ENCODE results near the gene E2F1.

The E2F1 gene

DNA sequence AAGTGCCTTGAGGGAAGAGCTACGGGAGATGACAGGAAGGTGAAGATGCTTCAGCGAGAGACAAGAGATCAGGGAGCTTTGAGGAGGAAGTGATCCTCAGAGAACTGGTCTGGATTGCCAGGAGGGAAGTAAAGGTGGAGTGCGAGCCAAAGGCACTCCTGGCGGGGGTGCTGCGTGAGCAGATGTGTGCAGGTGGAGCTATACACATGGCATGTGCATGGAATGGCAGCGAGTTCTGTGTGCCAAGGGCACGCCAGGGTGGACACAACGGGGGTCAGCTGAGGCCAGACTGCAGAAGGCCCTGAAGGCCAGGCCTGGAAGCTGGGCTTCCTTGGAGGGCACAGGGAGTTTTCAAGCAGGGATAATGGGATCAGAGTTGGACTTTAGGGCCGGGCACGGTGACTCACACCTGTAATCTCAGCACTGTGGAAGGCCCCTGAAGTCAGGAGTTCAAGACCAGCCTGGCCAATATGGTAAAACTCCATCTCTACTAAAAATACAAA lies 27.7 kb upstream of the E2F1 start:
- no peak for DNase-seq (ENCODE audit: low read depth in 1 of 2, low spot score in 1 of 2)
- no peak overlapping the region for H3K4me3 ChIP-seq (replicated peaks; ENCODE audit: insufficient read depth, low read length)
- no peak overlapping the region for H3K27ac ChIP-seq (replicated peaks)
- H3K27me3 ChIP-seq (ENCODE audit: insufficient read depth, poor library complexity, severe bottlenecking): no peaks in the 10 kb centered on the region
- TF ChIP-seq, protein P1, sequence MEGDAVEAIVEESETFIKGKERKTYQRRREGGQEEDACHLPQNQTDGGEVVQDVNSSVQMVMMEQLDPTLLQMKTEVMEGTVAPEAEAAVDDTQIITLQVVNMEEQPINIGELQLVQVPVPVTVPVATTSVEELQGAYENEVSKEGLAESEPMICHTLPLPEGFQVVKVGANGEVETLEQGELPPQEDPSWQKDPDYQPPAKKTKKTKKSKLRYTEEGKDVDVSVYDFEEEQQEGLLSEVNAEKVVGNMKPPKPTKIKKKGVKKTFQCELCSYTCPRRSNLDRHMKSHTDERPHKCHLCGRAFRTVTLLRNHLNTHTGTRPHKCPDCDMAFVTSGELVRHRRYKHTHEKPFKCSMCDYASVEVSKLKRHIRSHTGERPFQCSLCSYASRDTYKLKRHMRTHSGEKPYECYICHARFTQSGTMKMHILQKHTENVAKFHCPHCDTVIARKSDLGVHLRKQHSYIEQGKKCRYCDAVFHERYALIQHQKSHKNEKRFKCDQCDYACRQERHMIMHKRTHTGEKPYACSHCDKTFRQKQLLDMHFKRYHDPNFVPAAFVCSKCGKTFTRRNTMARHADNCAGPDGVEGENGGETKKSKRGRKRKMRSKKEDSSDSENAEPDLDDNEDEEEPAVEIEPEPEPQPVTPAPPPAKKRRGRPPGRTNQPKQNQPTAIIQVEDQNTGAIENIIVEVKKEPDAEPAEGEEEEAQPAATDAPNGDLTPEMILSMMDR (IDR thresholded peaks at IDR 0.05; ENCODE audit: insufficient read depth, low read length): no peak
- TF ChIP-seq POLR2AphosphoS5 (IDR thresholded peaks at IDR 0.05; ENCODE audit: low read depth) (no peak), SPI1 (IDR thresholded peaks at IDR 0.05; ENCODE audit: borderline replicate concordance, low read depth) (no peak)
- TF ChIP-seq, protein P2, sequence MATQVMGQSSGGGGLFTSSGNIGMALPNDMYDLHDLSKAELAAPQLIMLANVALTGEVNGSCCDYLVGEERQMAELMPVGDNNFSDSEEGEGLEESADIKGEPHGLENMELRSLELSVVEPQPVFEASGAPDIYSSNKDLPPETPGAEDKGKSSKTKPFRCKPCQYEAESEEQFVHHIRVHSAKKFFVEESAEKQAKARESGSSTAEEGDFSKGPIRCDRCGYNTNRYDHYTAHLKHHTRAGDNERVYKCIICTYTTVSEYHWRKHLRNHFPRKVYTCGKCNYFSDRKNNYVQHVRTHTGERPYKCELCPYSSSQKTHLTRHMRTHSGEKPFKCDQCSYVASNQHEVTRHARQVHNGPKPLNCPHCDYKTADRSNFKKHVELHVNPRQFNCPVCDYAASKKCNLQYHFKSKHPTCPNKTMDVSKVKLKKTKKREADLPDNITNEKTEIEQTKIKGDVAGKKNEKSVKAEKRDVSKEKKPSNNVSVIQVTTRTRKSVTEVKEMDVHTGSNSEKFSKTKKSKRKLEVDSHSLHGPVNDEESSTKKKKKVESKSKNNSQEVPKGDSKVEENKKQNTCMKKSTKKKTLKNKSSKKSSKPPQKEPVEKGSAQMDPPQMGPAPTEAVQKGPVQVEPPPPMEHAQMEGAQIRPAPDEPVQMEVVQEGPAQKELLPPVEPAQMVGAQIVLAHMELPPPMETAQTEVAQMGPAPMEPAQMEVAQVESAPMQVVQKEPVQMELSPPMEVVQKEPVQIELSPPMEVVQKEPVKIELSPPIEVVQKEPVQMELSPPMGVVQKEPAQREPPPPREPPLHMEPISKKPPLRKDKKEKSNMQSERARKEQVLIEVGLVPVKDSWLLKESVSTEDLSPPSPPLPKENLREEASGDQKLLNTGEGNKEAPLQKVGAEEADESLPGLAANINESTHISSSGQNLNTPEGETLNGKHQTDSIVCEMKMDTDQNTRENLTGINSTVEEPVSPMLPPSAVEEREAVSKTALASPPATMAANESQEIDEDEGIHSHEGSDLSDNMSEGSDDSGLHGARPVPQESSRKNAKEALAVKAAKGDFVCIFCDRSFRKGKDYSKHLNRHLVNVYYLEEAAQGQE (IDR thresholded peaks at IDR 0.05; ENCODE audit: insufficient replicate concordance, low read depth): no peak

DNA sequence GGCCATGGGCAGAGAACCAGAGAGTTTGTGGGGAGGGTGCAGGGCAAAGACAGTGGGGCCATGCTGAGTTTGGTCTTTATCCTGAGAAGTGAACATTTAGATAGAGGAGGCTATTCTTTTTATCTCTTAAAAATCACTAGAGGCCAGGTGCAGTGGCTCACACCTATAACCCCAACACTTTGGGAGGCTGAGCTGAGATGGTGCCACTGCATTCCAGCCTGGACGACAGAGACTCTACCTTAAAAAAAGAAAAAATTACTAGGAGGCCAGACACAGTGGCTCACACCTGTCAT lies 25.2 kb upstream of the E2F1 start:
- no peaks in the 10 kb centered on the region for H3K27me3 ChIP-seq (ENCODE audit: insufficient read depth, poor library complexity, severe bottlenecking)
- no peak overlapping the region for H3K4me3 ChIP-seq (replicated peaks; ENCODE audit: insufficient read depth, low read length)
- TF ChIP-seq POLR2AphosphoS5 (IDR thresholded peaks at IDR 0.05; ENCODE audit: low read depth) (no peak), GABPA (IDR thresholded peaks at IDR 0.05; ENCODE audit: low read depth) (no peak), SPI1 (IDR thresholded peaks at IDR 0.05; ENCODE audit: borderline replicate concordance, low read depth) (no peak)
- TF ChIP-seq, protein P1 (IDR thresholded peaks at IDR 0.05; ENCODE audit: insufficient read depth, low read length): no peak
- TF ChIP-seq, protein P2 (IDR thresholded peaks at IDR 0.05; ENCODE audit: insufficient replicate concordance, low read depth): no peak
- DNase-seq (ENCODE audit: low read depth in 1 of 2, low spot score in 1 of 2): no peak
- H3K27ac ChIP-seq (replicated peaks): no peak overlapping the region

DNA sequence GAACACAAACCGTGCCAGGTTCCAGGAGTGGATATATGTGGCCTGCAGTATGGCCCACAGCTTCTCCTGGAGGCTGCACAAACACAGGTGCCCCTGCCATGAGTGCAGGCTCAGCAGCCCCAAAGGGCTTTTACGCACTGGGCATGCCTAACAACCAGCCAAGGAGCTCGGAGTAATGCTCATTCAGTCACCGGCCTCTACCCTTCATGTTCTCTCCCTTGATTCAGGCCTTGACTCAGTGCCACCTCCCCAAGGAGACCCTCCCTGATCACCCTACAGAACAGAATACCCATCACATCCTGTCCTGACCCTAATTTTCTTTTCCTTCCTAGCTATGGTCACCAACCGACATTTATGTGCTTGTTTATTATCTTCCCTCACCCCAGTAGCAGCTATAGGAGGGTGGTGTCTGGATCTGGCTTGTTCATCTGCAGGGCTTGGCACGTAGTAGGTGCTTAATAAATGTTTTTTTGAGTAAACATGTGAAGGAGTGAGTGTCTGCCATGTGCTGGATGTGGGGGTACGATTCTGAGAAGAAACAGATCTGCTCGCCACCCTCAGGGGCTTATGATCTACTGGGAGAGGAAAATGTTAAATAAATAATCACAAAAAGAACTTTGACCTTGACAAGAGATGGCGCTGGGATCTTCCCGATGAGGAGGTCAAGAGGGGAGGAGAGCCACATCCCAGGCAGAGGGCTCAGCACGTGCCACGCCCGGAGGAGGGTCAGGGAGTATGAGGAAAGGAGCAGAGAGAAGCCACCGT lies 24.7 kb upstream of the E2F1 start:
- no peak for DNase-seq (ENCODE audit: low read depth in 1 of 2, low spot score in 1 of 2)
- no peak overlapping the region for H3K27ac ChIP-seq (replicated peaks)
- no peaks in the 10 kb centered on the region for H3K27me3 ChIP-seq (ENCODE audit: insufficient read depth, poor library complexity, severe bottlenecking)
- H3K4me3 ChIP-seq (replicated peaks; ENCODE audit: insufficient read depth, low read length): no peak overlapping the region
- TF ChIP-seq, protein P1 (IDR thresholded peaks at IDR 0.05; ENCODE audit: insufficient read depth, low read length): no peak
- no peak for TF ChIP-seq SPI1 (IDR thresholded peaks at IDR 0.05; ENCODE audit: borderline replicate concordance, low read depth)

All from HL-60 (cell line).